MM.1S (cell line): ENCODE data around the gene BRME1.

ENCODE experiments used
- CTCF ChIP-seq: fragments of 300-600 bp; sonication (generic); IDR thresholded peaks from 2 replicates; pipeline ENCODE4 v1.5.1; 2016; ENCODE audit warnings: antibody characterized with exemption, low read length, mixed read lengths
- EZH2phosphoT487 ChIP-seq: fragments of 300-600 bp; sonication (generic); IDR thresholded peaks from 2 replicates; pipeline ENCODE4 v1.6.1; 2018; ENCODE audit warnings: antibody characterized with exemption, low read length

GRCh38 chr19:13888281-13888680 lies 17.6 kb downstream of the BRME1 start:
- TF ChIP-seq CTCF, result no peak
- no peak for TF ChIP-seq EZH2phosphoT487
